Measurements from ENCODE around the gene TDRD10. TPM values are rescaled to one million over a fixed set of nuclear protein-coding genes. Genes with fewer than 3 reads are reported as not detected.

TDRD10 gene
- total RNA-seq, 1 experiment from 2014 or later, result not detected

DNA sequence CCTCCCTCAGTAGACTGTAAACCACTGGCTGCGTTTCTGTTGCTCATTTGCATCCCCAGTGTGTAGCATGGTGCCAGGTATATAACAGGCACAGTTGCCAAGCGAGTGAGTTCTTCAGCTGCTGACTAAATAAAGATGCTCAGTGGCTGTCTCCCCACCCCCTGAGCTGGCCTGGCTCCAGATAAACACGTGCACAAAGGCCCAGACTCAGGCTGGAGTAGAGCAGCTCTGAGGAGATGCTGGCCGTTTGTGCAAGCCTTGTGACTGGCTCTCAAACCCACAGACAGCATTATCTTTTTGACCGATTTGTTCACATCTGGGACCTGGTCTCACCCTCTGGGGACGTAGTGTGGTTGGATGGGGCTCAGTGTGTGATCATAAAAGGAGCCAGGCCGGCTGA is 72.7 kb downstream of the TDRD10 start:
- TF ChIP-seq, protein P1, sequence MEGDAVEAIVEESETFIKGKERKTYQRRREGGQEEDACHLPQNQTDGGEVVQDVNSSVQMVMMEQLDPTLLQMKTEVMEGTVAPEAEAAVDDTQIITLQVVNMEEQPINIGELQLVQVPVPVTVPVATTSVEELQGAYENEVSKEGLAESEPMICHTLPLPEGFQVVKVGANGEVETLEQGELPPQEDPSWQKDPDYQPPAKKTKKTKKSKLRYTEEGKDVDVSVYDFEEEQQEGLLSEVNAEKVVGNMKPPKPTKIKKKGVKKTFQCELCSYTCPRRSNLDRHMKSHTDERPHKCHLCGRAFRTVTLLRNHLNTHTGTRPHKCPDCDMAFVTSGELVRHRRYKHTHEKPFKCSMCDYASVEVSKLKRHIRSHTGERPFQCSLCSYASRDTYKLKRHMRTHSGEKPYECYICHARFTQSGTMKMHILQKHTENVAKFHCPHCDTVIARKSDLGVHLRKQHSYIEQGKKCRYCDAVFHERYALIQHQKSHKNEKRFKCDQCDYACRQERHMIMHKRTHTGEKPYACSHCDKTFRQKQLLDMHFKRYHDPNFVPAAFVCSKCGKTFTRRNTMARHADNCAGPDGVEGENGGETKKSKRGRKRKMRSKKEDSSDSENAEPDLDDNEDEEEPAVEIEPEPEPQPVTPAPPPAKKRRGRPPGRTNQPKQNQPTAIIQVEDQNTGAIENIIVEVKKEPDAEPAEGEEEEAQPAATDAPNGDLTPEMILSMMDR (conservative IDR thresholded peaks at IDR 0.05), result no peak
- no peak for TF ChIP-seq EZH2 (IDR thresholded peaks at IDR 0.05; ENCODE audit: low read depth)
- CTCF ChIA-PET, result interaction anchor here (0.5 kb wide), 1 partner anchor 16 kb away, joined by 3 read pairs; no protein-coding TSS in a partner anchor
- intact Hi-C loops (cut with micrococcal nuclease; ENCODE audit: unreplicated experiment), result no loop called here
- POLR2A ChIA-PET (ENCODE audit: unreplicated experiment), result interaction anchor here (0.7 kb wide), 1 partner anchor 92 kb away, joined by 7 read pairs; no protein-coding TSS in a partner anchor
- no peaks in the 10 kb centered on the region for H3K9me3 ChIP-seq (ENCODE audit: insufficient read depth, low read depth)
- H3K27me3 ChIP-seq (ENCODE audit: insufficient read depth, low read depth), result peaks cover 42% of the 10 kb centered on the region
- no peaks in the 10 kb centered on the region for H3F3A ChIP-seq (ENCODE audit: insufficient read depth, low read depth)
- BruUV-seq (replicated peaks), result no TSS peak
- H3K4me3 ChIP-seq, result no peak overlapping the region
- H3K4me1 ChIP-seq (replicated peaks; ENCODE audit: insufficient read depth), result no peaks in the 10 kb centered on the region
- no peak for DNase-seq
- no peaks in the 10 kb centered on the region for H3K9me2 ChIP-seq (ENCODE audit: insufficient read depth)
- no peak overlapping the region for H3K27ac ChIP-seq
- H3K36me3 ChIP-seq (ENCODE audit: low read depth), result no peaks in the 10 kb centered on the region
- H4K20me1 ChIP-seq (ENCODE audit: insufficient read depth), result no peaks in the 10 kb centered on the region
- no peak overlapping the region for H2AFZ ChIP-seq
- H3K79me2 ChIP-seq (ENCODE audit: low read depth), result no peaks in the 10 kb centered on the region
- no peak overlapping the region for H3K4me2 ChIP-seq

DNA sequence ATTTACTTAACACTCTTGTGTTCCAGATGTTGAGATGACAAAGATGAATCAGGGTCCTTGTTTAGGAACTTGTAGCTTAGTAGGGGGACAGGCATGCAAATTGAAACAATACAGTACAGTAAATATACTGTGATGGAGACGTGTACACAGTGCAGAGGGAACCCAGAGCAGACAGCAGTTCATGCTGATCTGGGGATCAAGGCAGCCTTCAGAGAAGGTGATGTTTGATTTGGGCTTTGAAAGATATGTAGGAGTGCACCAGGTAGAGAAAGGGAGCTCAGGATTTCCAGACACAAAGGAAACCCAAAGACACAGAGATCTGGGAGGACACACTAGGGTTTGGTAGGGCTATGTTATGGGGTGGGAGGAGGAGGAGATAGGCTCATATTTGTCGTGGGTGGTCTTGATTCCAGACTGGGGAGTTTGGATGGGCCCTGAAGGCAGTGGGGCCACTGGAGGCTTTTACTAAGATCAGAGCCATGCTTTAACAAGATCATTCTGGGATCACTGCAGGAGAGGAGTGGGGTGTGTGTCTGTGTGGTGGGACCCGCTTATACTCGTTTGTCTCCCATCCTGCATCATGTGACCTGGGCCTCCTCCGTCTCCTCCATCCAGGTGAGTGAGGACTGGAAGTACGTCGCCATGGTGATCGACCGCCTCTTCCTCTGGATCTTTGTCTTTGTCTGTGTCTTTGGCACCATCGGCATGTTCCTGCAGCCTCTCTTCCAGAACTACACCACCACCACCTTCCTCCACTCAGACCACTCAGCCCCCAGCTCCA is 73.3 kb downstream of the TDRD10 start:
- TSS peak; percentile 33 for BruUV-seq (replicated peaks)
- peaks cover 36% of the 10 kb centered on the region for H3K27me3 ChIP-seq (ENCODE audit: insufficient read depth, low read depth)
- H3K4me3 ChIP-seq, result no peak overlapping the region
- DNase-seq, result no peak
- H3K4me1 ChIP-seq (replicated peaks; ENCODE audit: insufficient read depth), result no peaks in the 10 kb centered on the region
- no peaks in the 10 kb centered on the region for H3K79me2 ChIP-seq (ENCODE audit: low read depth)
- no peak overlapping the region for H2AFZ ChIP-seq
- no peaks in the 10 kb centered on the region for H3F3A ChIP-seq (ENCODE audit: insufficient read depth, low read depth)
- H4K20me1 ChIP-seq (ENCODE audit: insufficient read depth), result no peaks in the 10 kb centered on the region
- ChIA-PET CTCF (no interaction called here), POLR2A (ENCODE audit: unreplicated experiment) (interaction anchor here (0.6 kb wide), 1 partner anchor 106 kb away, joined by 4 read pairs; no protein-coding TSS in a partner anchor)
- intact Hi-C loops (cut with micrococcal nuclease; ENCODE audit: unreplicated experiment), result no loop called here
- no peaks in the 10 kb centered on the region for H3K9me3 ChIP-seq (ENCODE audit: insufficient read depth, low read depth)
- H3K4me2 ChIP-seq, result no peak overlapping the region
- no peaks in the 10 kb centered on the region for H3K36me3 ChIP-seq (ENCODE audit: low read depth)
- TF ChIP-seq, protein P1 (conservative IDR thresholded peaks at IDR 0.05), result no peak
- no peak for TF ChIP-seq EZH2 (IDR thresholded peaks at IDR 0.05; ENCODE audit: low read depth)
- no peak overlapping the region for H3K27ac ChIP-seq
- H3K9me2 ChIP-seq (ENCODE audit: insufficient read depth), result no peaks in the 10 kb centered on the region

DNA sequence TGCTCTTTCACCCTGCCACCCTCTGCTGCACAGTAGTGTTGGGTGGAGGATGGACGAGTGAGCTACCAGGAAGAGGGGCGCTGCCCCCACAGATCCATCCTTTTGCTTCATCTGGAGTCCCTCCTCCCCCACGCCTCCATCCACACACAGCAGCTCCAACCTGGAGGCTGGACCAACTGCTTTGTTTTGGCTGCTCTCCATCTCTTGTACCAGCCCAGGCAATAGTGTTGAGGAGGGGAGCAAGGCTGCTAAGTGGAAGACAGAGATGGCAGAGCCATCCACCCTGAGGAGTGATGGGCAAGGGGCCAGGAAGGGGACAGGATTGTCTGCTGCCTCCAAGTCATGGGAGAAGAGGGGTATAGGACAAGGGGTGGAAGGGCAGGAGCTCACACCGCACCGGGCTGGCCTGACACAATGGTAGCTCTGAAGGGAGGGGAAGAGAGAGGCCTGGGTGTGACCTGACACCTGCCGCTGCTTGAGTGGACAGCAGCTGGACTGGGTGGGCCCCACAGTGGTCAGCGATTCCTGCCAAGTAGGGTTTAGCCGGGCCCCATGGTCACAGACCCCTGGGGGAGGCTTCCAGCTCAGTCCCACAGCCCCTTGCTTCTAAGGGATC is 74.0 kb downstream of the TDRD10 start:
- H3F3A ChIP-seq (ENCODE audit: insufficient read depth, low read depth), result no peaks in the 10 kb centered on the region
- no TSS peak for BruUV-seq (replicated peaks)
- H3K27ac ChIP-seq, result no peak overlapping the region
- no peak overlapping the region for H2AFZ ChIP-seq
- H3K4me2 ChIP-seq, result no peak overlapping the region
- DNase-seq, result no peak
- no peaks in the 10 kb centered on the region for H3K79me2 ChIP-seq (ENCODE audit: low read depth)
- 0 out of 2 replicates have a peak, but pooled peaks cover 3% of the 10 kb centered on the region for H3K36me3 ChIP-seq (ENCODE audit: low read depth)
- H3K27me3 ChIP-seq (ENCODE audit: insufficient read depth, low read depth), result peaks cover 29% of the 10 kb centered on the region
- POLR2A ChIA-PET (ENCODE audit: unreplicated experiment), result no interaction called here
- no peak overlapping the region for H3K4me3 ChIP-seq
- H3K4me1 ChIP-seq (replicated peaks; ENCODE audit: insufficient read depth), result no peaks in the 10 kb centered on the region
- no peaks in the 10 kb centered on the region for H3K9me3 ChIP-seq (ENCODE audit: insufficient read depth, low read depth)
- CTCF ChIA-PET, result no interaction called here
- no peak for TF ChIP-seq EZH2 (IDR thresholded peaks at IDR 0.05; ENCODE audit: low read depth)
- TF ChIP-seq, protein P1 (conservative IDR thresholded peaks at IDR 0.05), result no peak
- H3K9me2 ChIP-seq (ENCODE audit: insufficient read depth), result no peaks in the 10 kb centered on the region
- H4K20me1 ChIP-seq (ENCODE audit: insufficient read depth), result no peaks in the 10 kb centered on the region
- intact Hi-C loops (cut with micrococcal nuclease; ENCODE audit: unreplicated experiment), result no loop called here
